T-cell (primary cell): ENCODE results near the gene AGTPBP1. TPM values are rescaled to one million over a fixed set of nuclear protein-coding genes. Genes with fewer than 3 reads are reported as not detected.

Experiments used
- ATAC-seq, 4 experiments: fragments of 200-7000 bp in 3 of 4; fragments of 150-1000 bp in 1 of 4; cut with Tn5 transposase; replicated peaks in 1 of 4; 1 replicate in 3 of 4; 2 replicates in 1 of 4; pipeline ENCODE4 v1.10.0; 2021; ENCODE audit warnings: moderate library complexity in 3 of 4, mild to moderate bottlenecking in 2 of 4, moderate number of reproducible peaks in 1 of 4
- CTCF ChIA-PET, 2 donors: fragments of 300-600 bp; sonication (Branson Sonifier 250); formaldehyde crosslinking; loops; one replicate each; lab custom pipeline; 2022; ENCODE audit warnings: antibody characterized with exemption in 2 of 2; lab: Charles Lee
- POLR2A ChIA-PET, 2 donors: fragments of 300-600 bp; sonication (Branson Sonifier 250); formaldehyde crosslinking; loops; one replicate each; lab custom pipeline; 2022; ENCODE audit warnings: antibody characterized with exemption in 2 of 2; lab: Charles Lee
- DNase-seq, 35 experiments: peaks; one replicate each; pipeline versions ENCODE4 v3.0.0 to v3.0.0-alpha.2; 2013 to 2023
- H3K27ac ChIP-seq: one replicate; pipeline ENCODE4 v1.5.1; 2013; ENCODE audit warnings: low read length
- H3K27me3 ChIP-seq, 2 experiments: replicated peaks in 1 of 2; 1 replicate in 1 of 2; 2 replicates in 1 of 2; pipeline versions ENCODE4 v1.6.1 to v1.7.0; 2013; ENCODE audit warnings: low read length in 1 of 2, mixed read lengths in 1 of 2; ENCODE audit not compliant: control insufficient read depth in 2 of 2, insufficient read depth in 2 of 2; ENCODE audit errors: extremely low read depth in 1 of 2
- H3K36me3 ChIP-seq, 2 donors: 1 replicate in 1 of 2; 2 replicates in 1 of 2; pipeline versions ENCODE4 v1.6.1 to v1.7.0; 2013; ENCODE audit warnings: low read length in 1 of 2; ENCODE audit not compliant: control insufficient read depth in 2 of 2, insufficient read depth in 1 of 2; ENCODE audit errors: extremely low read depth in 1 of 2
- H3K4me1 ChIP-seq, 2 experiments: 1 replicate in 1 of 2; 2 replicates in 1 of 2; pipeline versions ENCODE4 v1.6.1 to v1.7.0; 2013; ENCODE audit warnings: low read length in 2 of 2, mixed read lengths in 1 of 2; ENCODE audit not compliant: insufficient read depth in 2 of 2, control insufficient read depth in 1 of 2; ENCODE audit errors: extremely low read depth in 1 of 2
- H3K4me3 ChIP-seq, 2 donors: 1 replicate in 1 of 2; 2 replicates in 1 of 2; pipeline versions ENCODE4 v1.5.1 to v1.7.0; 2013; ENCODE audit warnings: mild to moderate bottlenecking in 2 of 2, low read length in 1 of 2, moderate library complexity in 1 of 2; ENCODE audit not compliant: control insufficient read depth in 1 of 2; ENCODE audit errors: extremely low read depth in 1 of 2
- H3K9me3 ChIP-seq: 2 replicates; pipeline ENCODE4 v1.7.0; 2013
- H3K27ac Mint-ChIP-seq, 2 donors: one replicate each; pipeline ENCODE4 v1.8.0; 2020 to 2021; ENCODE audit warnings: mild to moderate bottlenecking in 2 of 2, mixed read lengths in 2 of 2
- H3K27me3 Mint-ChIP-seq, 2 donors: one replicate each; pipeline ENCODE4 v1.8.0; 2021 to 2022; ENCODE audit warnings: mixed read lengths in 2 of 2
- H3K36me3 Mint-ChIP-seq: one replicate; pipeline ENCODE4 v1.8.0; 2021; ENCODE audit warnings: mixed read lengths
- H3K4me1 Mint-ChIP-seq, 3 donors: one replicate each; pipeline ENCODE4 v1.8.0; 2020 to 2022; ENCODE audit warnings: mixed read lengths in 3 of 3, mild to moderate bottlenecking in 1 of 3
- H3K4me3 Mint-ChIP-seq, 3 donors: one replicate each; pipeline ENCODE4 v1.8.0; 2020 to 2022; ENCODE audit warnings: mild to moderate bottlenecking in 3 of 3, mixed read lengths in 3 of 3, moderate library complexity in 3 of 3
- H3K9me3 Mint-ChIP-seq, 3 donors: one replicate each; pipeline ENCODE4 v1.8.0; 2020 to 2022; ENCODE audit warnings: mixed read lengths in 3 of 3
- WGBS: methylation state at CpG from one replicate; pipeline ENCODE4 v1.1.5; 2013; ENCODE audit warnings: missing lambda C conversion rate; ENCODE audit not compliant: insufficient coverage; 5-methylcytosine and 5-hydroxymethylcytosine counted together
- total RNA-seq, 35 experiments: library from RNA in 6 of 35; stranded (reverse) in 6 of 35; fragments of 120-200 nt in 1 of 35; gene quantifications; one replicate each; pipeline versions ENCODE4 v1.2.1 to v1.2.4 and lab custom pipeline; 2013 to 2026

The AGTPBP1 gene
- total RNA-seq, 5 donors from 2014 or later (not counting 1 experiment from before 2014, with no cell fraction given): 46.2 to 66.7 (median 52.2) TPM

- Histone ChIP-seq H3K4me3 (no peak overlapping the region), H3K36me3 (peaks cover 8 to 17% of the 10 kb centered on the region in 2 donors), H3K27ac (no peak overlapping the region), H3K27me3 (no peaks in the 10 kb centered on the region), H3K4me1 (no peaks in the 10 kb centered on the region), H3K9me3 (no peaks in the 10 kb centered on the region)
- POLR2A ChIA-PET: no interaction called here
- Mint-ChIP-seq H3K27me3 (no peaks in the 10 kb centered on the region), H3K36me3 (peaks cover 64% of the 10 kb centered on the region), H3K4me3 (no peak overlapping the region), H3K9me3 (no peaks in the 10 kb centered on the region), H3K27ac (no peak overlapping the region), H3K4me1 (peaks cover 0 to 7% (median 0%) of the 10 kb centered on the region in 3 donors)
- DNase-seq (no peak), ATAC-seq (no peak)
- CTCF ChIA-PET: interaction anchor here in 1 of 2 donors (0.8 to 1.2 kb wide), 2 partner anchors 15 to 40 kb away, joined by 3 to 4 read pairs; no protein-coding TSS in a partner anchor
- 50% methylated on average over 1 of the region's 2 CpGs for WGBS
Observed at GRCh38 chr9:85569988-85570387, 171.8 kb downstream of the AGTPBP1 start.

GRCh38 chr9:85559526-85559925 is 182.2 kb downstream of the AGTPBP1 start:
- H3K9me3 Mint-ChIP-seq: no peaks in the 10 kb centered on the region
- no peak overlapping the region for H3K27ac Mint-ChIP-seq
- H3K4me1 Mint-ChIP-seq: peaks cover 0 to 5% (median 2%) of the 10 kb centered on the region in 3 donors
- H3K27me3 Mint-ChIP-seq: no peaks in the 10 kb centered on the region
- ChIA-PET CTCF (interaction anchor here in 1 of 2 donors (0.6 kb wide), 1 partner anchor 1154 kb away, joined by 4 read pairs; no protein-coding TSS in a partner anchor), POLR2A (no interaction called here)
- Histone ChIP-seq H3K27me3 (no peaks in the 10 kb centered on the region), H3K27ac (no peak overlapping the region), H3K36me3 (no peaks in the 10 kb centered on the region), H3K9me3 (no peaks in the 10 kb centered on the region), H3K4me3 (no peak overlapping the region), H3K4me1 (no peaks in the 10 kb centered on the region)
- ATAC-seq (no peak), DNase-seq (no peak)
- H3K4me3 Mint-ChIP-seq: no peak overlapping the region
- peaks cover 31% of the 10 kb centered on the region for H3K36me3 Mint-ChIP-seq
- WGBS: 100% methylated on average over 1 of the region's 3 CpGs

GRCh38 chr9:85554349-85554748 is 187.4 kb downstream of the AGTPBP1 start:
- POLR2A ChIA-PET: no interaction called here
- Mint-ChIP-seq H3K4me1 (no peaks in the 10 kb centered on the region), H3K9me3 (no peaks in the 10 kb centered on the region), H3K36me3 (peaks cover 17% of the 10 kb centered on the region), H3K4me3 (no peak overlapping the region), H3K27ac (no peak overlapping the region), H3K27me3 (no peaks in the 10 kb centered on the region)
- Histone ChIP-seq H3K36me3 (peaks cover 0 to 7% of the 10 kb centered on the region in 2 donors), H3K4me3 (no peak overlapping the region), H3K4me1 (no peaks in the 10 kb centered on the region), H3K27me3 (no peaks in the 10 kb centered on the region), H3K27ac (no peak overlapping the region), H3K9me3 (no peaks in the 10 kb centered on the region)
- WGBS: no CpG with 5 or more reads among the region's 1 CpG
- DNase-seq: no peak
- CTCF ChIA-PET: no interaction called here
- ATAC-seq: no peak

GRCh38 chr9:85553475-85553874 is 188.3 kb downstream of the AGTPBP1 start:
- Histone ChIP-seq H3K9me3 (no peaks in the 10 kb centered on the region), H3K36me3 (peaks cover 0 to 7% of the 10 kb centered on the region in 2 donors), H3K27ac (no peak overlapping the region), H3K27me3 (no peaks in the 10 kb centered on the region), H3K4me3 (no peak overlapping the region), H3K4me1 (no peaks in the 10 kb centered on the region)
- WGBS: no CpG with 5 or more reads among the region's 5 CpGs
- Mint-ChIP-seq H3K4me3 (no peak overlapping the region), H3K36me3 (peaks cover 22% of the 10 kb centered on the region), H3K27ac (no peak overlapping the region), H3K9me3 (no peaks in the 10 kb centered on the region), H3K4me1 (no peaks in the 10 kb centered on the region), H3K27me3 (no peaks in the 10 kb centered on the region)
- POLR2A ChIA-PET: no interaction called here
- no peak for DNase-seq
- CTCF ChIA-PET: no interaction called here
- no peak for ATAC-seq

- no peaks in the 10 kb centered on the region for H3K9me3 Mint-ChIP-seq
- H3K4me3 ChIP-seq: no peak overlapping the region
- POLR2A ChIA-PET: no interaction called here
- peaks cover 0 to 7% of the 10 kb centered on the region in 2 donors for H3K36me3 ChIP-seq
- no peak for DNase-seq
- H3K36me3 Mint-ChIP-seq: peaks cover 23% of the 10 kb centered on the region
- no peaks in the 10 kb centered on the region for H3K9me3 ChIP-seq
- H3K27ac ChIP-seq: no peak overlapping the region
- H3K27me3 ChIP-seq: no peaks in the 10 kb centered on the region
- WGBS: no CpG with 5 or more reads among the region's 2 CpGs
- H3K4me1 Mint-ChIP-seq: no peaks in the 10 kb centered on the region
- H3K27me3 Mint-ChIP-seq: no peaks in the 10 kb centered on the region
- H3K4me3 Mint-ChIP-seq: no peak overlapping the region
- no peak overlapping the region for H3K27ac Mint-ChIP-seq
- H3K4me1 ChIP-seq: no peaks in the 10 kb centered on the region
- CTCF ChIA-PET: no interaction called here
- no peak for ATAC-seq
Observed at GRCh38 chr9:85547599-85547998, 194.2 kb downstream of the AGTPBP1 start.

GRCh38 chr9:85543196-85543595 is 198.6 kb downstream of the AGTPBP1 start:
- no peaks in the 10 kb centered on the region for H3K4me1 Mint-ChIP-seq
- no peaks in the 10 kb centered on the region for H3K27me3 Mint-ChIP-seq
- Histone ChIP-seq H3K36me3 (no peaks in the 10 kb centered on the region), H3K4me3 (no peak overlapping the region), H3K9me3 (no peaks in the 10 kb centered on the region), H3K27ac (no peak overlapping the region), H3K27me3 (no peaks in the 10 kb centered on the region), H3K4me1 (no peaks in the 10 kb centered on the region)
- 50% methylated on average over 1 of the region's 1 CpG for WGBS
- no peak overlapping the region for H3K27ac Mint-ChIP-seq
- no peak overlapping the region for H3K4me3 Mint-ChIP-seq
- ChIA-PET POLR2A (no interaction called here), CTCF (no interaction called here)
- no peaks in the 10 kb centered on the region for H3K9me3 Mint-ChIP-seq
- ATAC-seq (no peak), DNase-seq (no peak)
- H3K36me3 Mint-ChIP-seq: peaks cover 15% of the 10 kb centered on the region

- ATAC-seq: no peak
Observed at GRCh38 chr9:85541876-85542275, 199.9 kb downstream of the AGTPBP1 start.

More at GRCh38 chr9:85541876-85542275, 199.9 kb downstream of the AGTPBP1 start:
- WGBS: no CpG with 5 or more reads among the region's 4 CpGs
- DNase-seq: no peak
- CTCF ChIA-PET: no interaction called here
- Histone ChIP-seq H3K4me3 (no peak overlapping the region), H3K36me3 (no peaks in the 10 kb centered on the region), H3K27me3 (no peaks in the 10 kb centered on the region), H3K9me3 (no peaks in the 10 kb centered on the region), H3K27ac (no peak overlapping the region), H3K4me1 (no peaks in the 10 kb centered on the region)
- Mint-ChIP-seq H3K27ac (no peak overlapping the region), H3K4me3 (no peak overlapping the region), H3K27me3 (no peaks in the 10 kb centered on the region), H3K9me3 (no peaks in the 10 kb centered on the region), H3K36me3 (peaks cover 8% of the 10 kb centered on the region), H3K4me1 (no peaks in the 10 kb centered on the region)
- POLR2A ChIA-PET: no interaction called here
